HG03159 (cell line): ENCODE data around the gene EYS.
"Not testable (repeated sequence)": the region's sequence is repeated elsewhere in the genome, so short reads cannot be mapped to it uniquely, and the experiment has no call there.

Source experiments
- ATAC-seq: cut with Tn5 transposase; IDR thresholded peaks from one replicate; pipeline ENCODE4 v1.9.1; 2021; ENCODE audit warnings: mild to moderate bottlenecking, moderate library complexity; ENCODE audit not compliant: unreplicated experiment

EYS gene

GRCh38 chr6:64103480-64103879, 1603.5 kb downstream of the EYS start:
- no peak for ATAC-seq

- ATAC-seq = no peak
Measured at GRCh38 chr6:64100702-64101303, 1606.2 kb downstream of the EYS start.

- no peak for ATAC-seq
Measured at GRCh38 chr6:64090352-64090751, 1616.7 kb downstream of the EYS start.

- ATAC-seq = no peak
Measured at GRCh38 chr6:64085126-64085525, 1621.9 kb downstream of the EYS start.

- no peak for ATAC-seq
Measured at GRCh38 chr6:64084185-64084663, 1622.8 kb downstream of the EYS start.

- ATAC-seq = no peak
Measured at GRCh38 chr6:64083261-64083660, 1623.8 kb downstream of the EYS start.

- ATAC-seq = no peak
Measured at GRCh38 chr6:64081453-64081852, 1625.6 kb downstream of the EYS start.

GRCh38 chr6:64074981-64075380, 1632.0 kb downstream of the EYS start:
- ATAC-seq = no peak

- ATAC-seq = no peak
Measured at GRCh38 chr6:64072686-64073085, 1634.3 kb downstream of the EYS start.

GRCh38 chr6:64064919-64065318, 1642.1 kb downstream of the EYS start:
- no peak for ATAC-seq

- ATAC-seq = no peak
Measured at GRCh38 chr6:64062960-64063683, 1643.9 kb downstream of the EYS start.

GRCh38 chr6:64054861-64055260, 1652.2 kb downstream of the EYS start:
- ATAC-seq = no peak

GRCh38 chr6:64050590-64050989, 1656.4 kb downstream of the EYS start:
- no peak for ATAC-seq

- no peak for ATAC-seq
Measured at GRCh38 chr6:64049736-64050135, 1657.3 kb downstream of the EYS start.

GRCh38 chr6:64046746-64047208, 1660.2 kb downstream of the EYS start:
- no peak for ATAC-seq

- no peak for ATAC-seq
Measured at GRCh38 chr6:64041373-64041772, 1665.7 kb downstream of the EYS start.

GRCh38 chr6:64040113-64040512, 1666.9 kb downstream of the EYS start:
- ATAC-seq = no peak

- no peak for ATAC-seq
Measured at GRCh38 chr6:64037427-64037826, 1669.6 kb downstream of the EYS start.

GRCh38 chr6:64034910-64035655, 1671.9 kb downstream of the EYS start:
- no peak for ATAC-seq

GRCh38 chr6:64034291-64034690, 1672.7 kb downstream of the EYS start:
- ATAC-seq = no peak

GRCh38 chr6:64030950-64031618, 1675.9 kb downstream of the EYS start:
- ATAC-seq = not testable (repeated sequence)
